Measurements from ENCODE around the gene CLHC1.
"Not testable (repeated sequence)": the region's sequence is repeated elsewhere in the genome, so short reads cannot be mapped to it uniquely, and the experiment has no call there.

CLHC1 gene

GRCh38 chr2:55186837-55187236 lies 45.3 kb downstream of the CLHC1 start:
- H3K36me3 ChIP-seq (ENCODE audit: insufficient read depth, low read length); H3K9ac ChIP-seq (ENCODE audit: low read depth, low read length); H3K4me3 ChIP-seq (ENCODE audit: low read depth in 1 of 2, low read length in 2 of 2); H3K4me1 ChIP-seq (ENCODE audit: insufficient read depth, low read length); H3K79me2 ChIP-seq (ENCODE audit: insufficient read depth, low read length); H3K9me3 ChIP-seq (ENCODE audit: insufficient read depth, low read length, severe bottlenecking); H2AFZ ChIP-seq (ENCODE audit: low read depth, low read length); ATAC-seq (ENCODE audit: insufficient read depth, low read depth); H4K20me1 ChIP-seq (ENCODE audit: insufficient read depth, low read length); H3K27ac ChIP-seq (ENCODE audit: low read length); DNase-seq; H3K4me2 ChIP-seq (ENCODE audit: insufficient read depth, low read length); H3K27me3 ChIP-seq (ENCODE audit: insufficient read depth, low read length, poor library complexity): not testable (repeated sequence)

DNA sequence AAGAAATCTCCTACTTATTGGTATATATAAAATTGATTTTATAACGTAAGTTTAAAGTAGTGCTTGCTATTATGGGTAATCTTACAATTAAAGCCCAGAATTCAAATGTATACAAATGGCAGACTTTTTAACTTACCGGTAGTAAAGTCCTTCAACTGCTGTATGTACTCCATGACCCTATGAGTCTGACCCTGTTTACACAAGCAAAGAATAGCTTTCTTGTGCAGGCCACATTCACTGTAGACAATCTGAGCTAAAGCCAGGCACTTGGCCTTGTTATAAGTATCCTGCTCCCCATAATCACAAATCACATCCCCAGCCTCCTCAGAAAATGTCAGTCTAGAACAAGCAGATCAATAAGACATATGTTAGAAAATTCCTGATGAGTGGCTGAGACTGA lies 51.7 kb downstream of the CLHC1 start:
- Histone ChIP-seq H3K36me3 (ENCODE audit: insufficient read depth, low read length) (no peaks in the 10 kb centered on the region; the same call in 1 of the 2 replicates), H3K9me3 (ENCODE audit: insufficient read depth, low read length, severe bottlenecking) (no peaks in the 10 kb centered on the region), H3K27me3 (ENCODE audit: insufficient read depth, low read length, poor library complexity) (no peaks in the 10 kb centered on the region), H3K4me3 (ENCODE audit: low read depth in 1 of 2, low read length in 2 of 2) (no peak overlapping the region), H3K4me2 (ENCODE audit: insufficient read depth, low read length) (no peak overlapping the region), H2AFZ (ENCODE audit: low read depth, low read length) (no peak overlapping the region), H3K79me2 (ENCODE audit: insufficient read depth, low read length) (no peaks in the 10 kb centered on the region), H3K27ac (ENCODE audit: low read length) (no peak overlapping the region), H3K4me1 (ENCODE audit: insufficient read depth, low read length) (no peaks in the 10 kb centered on the region), H3K9ac (ENCODE audit: low read depth, low read length) (no peak overlapping the region), H4K20me1 (ENCODE audit: insufficient read depth, low read length) (no peaks in the 10 kb centered on the region)
- DNase-seq (no peak), ATAC-seq (ENCODE audit: insufficient read depth, low read depth) (no peak)
- TF ChIP-seq, protein P1, sequence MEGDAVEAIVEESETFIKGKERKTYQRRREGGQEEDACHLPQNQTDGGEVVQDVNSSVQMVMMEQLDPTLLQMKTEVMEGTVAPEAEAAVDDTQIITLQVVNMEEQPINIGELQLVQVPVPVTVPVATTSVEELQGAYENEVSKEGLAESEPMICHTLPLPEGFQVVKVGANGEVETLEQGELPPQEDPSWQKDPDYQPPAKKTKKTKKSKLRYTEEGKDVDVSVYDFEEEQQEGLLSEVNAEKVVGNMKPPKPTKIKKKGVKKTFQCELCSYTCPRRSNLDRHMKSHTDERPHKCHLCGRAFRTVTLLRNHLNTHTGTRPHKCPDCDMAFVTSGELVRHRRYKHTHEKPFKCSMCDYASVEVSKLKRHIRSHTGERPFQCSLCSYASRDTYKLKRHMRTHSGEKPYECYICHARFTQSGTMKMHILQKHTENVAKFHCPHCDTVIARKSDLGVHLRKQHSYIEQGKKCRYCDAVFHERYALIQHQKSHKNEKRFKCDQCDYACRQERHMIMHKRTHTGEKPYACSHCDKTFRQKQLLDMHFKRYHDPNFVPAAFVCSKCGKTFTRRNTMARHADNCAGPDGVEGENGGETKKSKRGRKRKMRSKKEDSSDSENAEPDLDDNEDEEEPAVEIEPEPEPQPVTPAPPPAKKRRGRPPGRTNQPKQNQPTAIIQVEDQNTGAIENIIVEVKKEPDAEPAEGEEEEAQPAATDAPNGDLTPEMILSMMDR (IDR thresholded peaks at IDR 0.05; ENCODE audit: borderline replicate concordance, extremely low read depth, low read length, poor library complexity, severe bottlenecking) = no peak
- TF ChIP-seq EZH2 (IDR thresholded peaks at IDR 0.05; ENCODE audit: borderline replicate concordance, low read depth, low read length, severe bottlenecking) = no peak

DNA sequence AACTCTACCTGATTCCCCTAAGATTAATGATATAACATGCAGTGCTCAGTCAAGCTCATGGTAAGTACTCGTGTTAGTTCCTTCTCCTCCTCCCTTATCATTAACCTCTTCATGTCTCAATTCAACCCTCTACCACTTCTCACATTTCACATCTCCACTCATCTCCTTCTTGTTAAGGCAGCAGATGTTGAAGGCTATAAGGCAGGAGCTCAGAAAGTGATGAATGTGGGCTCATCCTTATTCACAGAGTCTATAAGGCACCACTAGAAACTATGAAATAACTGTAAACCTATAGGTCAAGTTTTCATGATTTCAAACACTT lies 56.0 kb downstream of the CLHC1 start:
- no peaks in the 10 kb centered on the region for H3K9me3 ChIP-seq (ENCODE audit: insufficient read depth, low read length, severe bottlenecking)
- no peaks in the 10 kb centered on the region for H4K20me1 ChIP-seq (ENCODE audit: insufficient read depth, low read length)
- H3K4me1 ChIP-seq (ENCODE audit: insufficient read depth, low read length) = no peaks in the 10 kb centered on the region
- H2AFZ ChIP-seq (ENCODE audit: low read depth, low read length) = no peak overlapping the region
- no peak overlapping the region for H3K4me2 ChIP-seq (ENCODE audit: insufficient read depth, low read length)
- DNase-seq (no peak), ATAC-seq (ENCODE audit: insufficient read depth, low read depth) (no peak)
- H3K36me3 ChIP-seq (ENCODE audit: insufficient read depth, low read length) = no peaks in the 10 kb centered on the region
- TF ChIP-seq EZH2 (IDR thresholded peaks at IDR 0.05; ENCODE audit: borderline replicate concordance, low read depth, low read length, severe bottlenecking) = no peak
- TF ChIP-seq, protein P1 (IDR thresholded peaks at IDR 0.05; ENCODE audit: borderline replicate concordance, extremely low read depth, low read length, poor library complexity, severe bottlenecking) = no peak
- H3K27me3 ChIP-seq (ENCODE audit: insufficient read depth, low read length, poor library complexity) = no peaks in the 10 kb centered on the region
- no peak overlapping the region for H3K4me3 ChIP-seq (ENCODE audit: low read depth in 1 of 2, low read length in 2 of 2)
- no peak overlapping the region for H3K9ac ChIP-seq (ENCODE audit: low read depth, low read length)
- no peak overlapping the region for H3K27ac ChIP-seq (ENCODE audit: low read length)
- H3K79me2 ChIP-seq (ENCODE audit: insufficient read depth, low read length) = no peaks in the 10 kb centered on the region

DNA sequence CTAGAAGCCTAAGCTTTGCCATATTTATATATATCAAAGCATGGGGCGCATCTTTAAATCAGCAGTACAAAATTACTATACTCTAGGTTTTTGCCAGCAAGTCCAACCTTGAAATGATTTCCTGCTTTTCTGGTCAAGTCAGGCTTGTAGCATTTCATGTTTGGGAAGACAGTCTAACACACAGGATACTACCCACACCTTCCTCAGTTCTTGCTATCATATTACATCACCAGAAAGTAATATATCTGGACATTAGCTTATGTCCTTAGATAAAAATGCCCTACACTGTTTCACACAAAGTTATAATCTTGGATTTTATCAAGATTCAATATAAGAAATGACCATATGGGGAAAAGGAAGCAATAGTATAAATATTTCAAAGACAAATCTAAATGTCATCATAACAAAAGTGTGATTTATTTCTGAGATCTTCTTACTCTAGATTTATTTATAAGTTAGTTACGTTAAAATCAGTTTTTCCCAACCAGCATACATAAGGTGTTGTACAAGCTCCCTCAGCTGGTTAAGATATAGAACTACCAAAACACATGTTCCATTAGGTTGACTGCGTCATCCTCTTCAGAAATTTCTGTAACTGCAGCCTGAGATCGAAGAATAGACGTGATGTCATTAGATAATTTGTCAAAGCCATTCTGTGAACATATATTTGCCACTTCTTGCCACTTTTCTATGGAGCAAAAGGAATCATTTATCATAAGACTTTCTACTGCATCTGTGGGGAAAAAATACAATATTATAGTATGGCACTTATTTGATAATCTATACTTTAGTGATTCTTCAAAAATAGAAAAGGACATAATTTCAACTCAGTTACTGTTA lies 56.6 kb downstream of the CLHC1 start:
- Histone ChIP-seq H3K9me3 (ENCODE audit: insufficient read depth, low read length, severe bottlenecking) (no peaks in the 10 kb centered on the region), H3K27ac (ENCODE audit: low read length) (no peak overlapping the region), H3K36me3 (ENCODE audit: insufficient read depth, low read length) (no peaks in the 10 kb centered on the region), H2AFZ (ENCODE audit: low read depth, low read length) (no peak overlapping the region), H3K79me2 (ENCODE audit: insufficient read depth, low read length) (no peaks in the 10 kb centered on the region), H3K4me1 (ENCODE audit: insufficient read depth, low read length) (no peaks in the 10 kb centered on the region), H4K20me1 (ENCODE audit: insufficient read depth, low read length) (no peaks in the 10 kb centered on the region), H3K9ac (ENCODE audit: low read depth, low read length) (no peak overlapping the region), H3K4me3 (ENCODE audit: low read depth in 1 of 2, low read length in 2 of 2) (no peak overlapping the region), H3K4me2 (ENCODE audit: insufficient read depth, low read length) (no peak overlapping the region), H3K27me3 (ENCODE audit: insufficient read depth, low read length, poor library complexity) (no peaks in the 10 kb centered on the region)
- ATAC-seq (ENCODE audit: insufficient read depth, low read depth) (peak; percentile 76), DNase-seq (no peak)
- no peak for TF ChIP-seq EZH2 (IDR thresholded peaks at IDR 0.05; ENCODE audit: borderline replicate concordance, low read depth, low read length, severe bottlenecking)
- TF ChIP-seq, protein P1 (IDR thresholded peaks at IDR 0.05; ENCODE audit: borderline replicate concordance, extremely low read depth, low read length, poor library complexity, severe bottlenecking) = peak; percentile 65

Measured in DND-41 (cell line).